Stromal cell of bone marrow (primary cell): Measurements from ENCODE around the gene SPOCK1.
"Not testable (repeated sequence)": the region's sequence is repeated elsewhere in the genome, so short reads cannot be mapped to it uniquely, and the experiment has no call there.

Experiments used
- DNase-seq: peaks from one replicate; pipeline ENCODE4 v3.0.0-alpha.2; 2012; ENCODE audit warnings: low read depth

Gene SPOCK1

GRCh38 chr5:137395011-137395755 lies 103.9 kb downstream of the SPOCK1 start:
- DNase-seq: peak; percentile 36

GRCh38 chr5:137394380-137394779 lies 104.7 kb downstream of the SPOCK1 start:
- DNase-seq: no peak

- DNase-seq: no peak
Measured at GRCh38 chr5:137393196-137393993, 105.7 kb downstream of the SPOCK1 start.

- DNase-seq: no peak
Measured at GRCh38 chr5:137392261-137392660, 106.9 kb downstream of the SPOCK1 start.

- not testable (repeated sequence) for DNase-seq
Measured at GRCh38 chr5:137391044-137391443, 108.1 kb downstream of the SPOCK1 start.

GRCh38 chr5:137389042-137389441 lies 110.1 kb downstream of the SPOCK1 start:
- DNase-seq: no peak

- no peak for DNase-seq
Measured at GRCh38 chr5:137385064-137385463, 114.1 kb downstream of the SPOCK1 start.

- DNase-seq: no peak
Measured at GRCh38 chr5:137383909-137384308, 115.2 kb downstream of the SPOCK1 start.

- no peak for DNase-seq
Measured at GRCh38 chr5:137381555-137381954, 117.6 kb downstream of the SPOCK1 start.

GRCh38 chr5:137379555-137380286 lies 119.4 kb downstream of the SPOCK1 start:
- DNase-seq: no peak

- no peak for DNase-seq
Measured at GRCh38 chr5:137375741-137376526, 123.2 kb downstream of the SPOCK1 start.

GRCh38 chr5:137374110-137374714 lies 124.9 kb downstream of the SPOCK1 start:
- DNase-seq: no peak

- DNase-seq: no peak
Measured at GRCh38 chr5:137372773-137373160, 126.4 kb downstream of the SPOCK1 start.

GRCh38 chr5:137372016-137372772 lies 126.9 kb downstream of the SPOCK1 start:
- no peak for DNase-seq

- DNase-seq: peak; percentile 40
Measured at GRCh38 chr5:137370096-137371071, 128.7 kb downstream of the SPOCK1 start.

- DNase-seq: no peak
Measured at GRCh38 chr5:137368651-137369050, 130.5 kb downstream of the SPOCK1 start.

- DNase-seq: no peak
Measured at GRCh38 chr5:137367951-137368350, 131.2 kb downstream of the SPOCK1 start.

- DNase-seq: no peak
Measured at GRCh38 chr5:137366526-137366925, 132.6 kb downstream of the SPOCK1 start.

GRCh38 chr5:137365126-137365865 lies 133.8 kb downstream of the SPOCK1 start:
- DNase-seq: no peak
